Measurements from ENCODE around the gene CHN2.

Gene CHN2

GRCh38 chr7:29340696-29341095 lies 146.1 kb downstream of the CHN2 start:
- no peak for DNase-seq

- DNase-seq: no peak
Measured at GRCh38 chr7:29341156-29341555, 146.6 kb downstream of the CHN2 start.

GRCh38 chr7:29342761-29343160 lies 148.2 kb downstream of the CHN2 start:
- no peak for DNase-seq

DNA sequence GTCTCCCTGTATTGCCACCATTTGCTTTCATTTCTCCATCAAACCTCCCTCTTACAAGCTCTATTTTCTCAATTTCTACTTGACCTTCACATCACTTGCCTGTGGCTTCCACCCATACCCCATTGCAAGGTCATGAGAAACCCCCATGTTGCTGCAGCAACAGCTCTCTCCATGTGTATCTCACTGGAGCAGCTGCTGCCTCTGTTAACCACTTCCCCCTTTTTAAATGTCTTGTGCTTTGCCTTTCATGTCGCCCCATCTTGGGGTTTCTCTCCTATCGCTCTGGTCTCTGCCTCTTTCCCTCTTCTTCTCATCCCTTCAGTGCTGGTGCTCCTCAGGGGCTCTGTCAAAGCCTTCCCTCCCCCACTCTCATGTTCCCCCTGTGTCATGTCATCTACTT lies 148.8 kb downstream of the CHN2 start:
- DNase-seq: no peak

DNA sequence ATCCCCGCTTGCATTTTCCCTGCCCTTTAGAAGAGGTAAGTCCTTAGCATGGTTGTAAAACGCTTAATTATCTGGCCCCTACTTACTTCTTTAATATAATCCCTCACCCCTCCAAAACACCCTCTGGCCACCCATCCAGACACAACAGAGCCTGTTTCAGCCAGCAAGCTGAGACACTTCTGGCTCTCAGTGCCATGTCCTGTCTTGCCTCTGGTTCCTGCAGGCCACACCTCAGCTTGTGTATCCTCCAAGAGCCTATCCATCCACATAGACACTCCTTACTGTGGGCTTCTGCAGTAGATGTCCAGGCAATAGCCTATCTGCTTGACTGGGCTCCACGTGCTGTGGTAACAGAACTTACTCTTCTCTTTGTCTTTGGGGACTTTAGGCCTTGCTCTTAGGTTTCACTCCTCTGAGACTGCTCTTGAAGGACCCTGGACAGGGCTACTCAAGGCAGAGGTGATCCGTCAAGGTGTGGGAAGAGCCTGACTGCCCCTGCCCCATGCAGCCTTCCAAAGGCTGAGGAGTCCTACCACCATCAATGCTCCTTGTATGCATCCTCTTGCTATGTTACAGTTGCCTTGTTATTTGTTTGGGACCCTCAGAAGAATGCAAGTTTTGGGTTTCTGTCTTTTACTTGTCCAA lies 149.9 kb downstream of the CHN2 start:
- DNase-seq: no peak

GRCh38 chr7:29345590-29345989 lies 151.0 kb downstream of the CHN2 start:
- peak; percentile 25 for DNase-seq

GRCh38 chr7:29346231-29346978 lies 151.8 kb downstream of the CHN2 start:
- DNase-seq: no peak

DNA sequence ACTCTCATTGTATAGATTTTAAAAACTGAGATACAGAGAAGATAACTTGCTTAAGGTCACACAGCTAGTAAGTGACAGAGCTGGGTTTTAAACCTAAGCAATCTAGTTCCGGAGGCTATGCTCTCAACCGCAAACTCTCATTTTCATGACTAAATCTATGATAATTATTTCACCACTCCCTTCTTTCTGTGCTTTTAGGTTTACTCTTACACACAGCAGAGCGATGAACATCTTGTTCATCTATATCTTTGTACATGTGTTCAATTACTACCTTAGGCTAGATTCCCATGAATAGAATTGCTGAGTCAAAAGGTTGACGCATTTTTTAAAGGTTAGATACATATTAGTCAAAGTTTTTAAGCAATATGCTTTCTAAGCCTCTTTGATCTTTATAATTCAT lies 154.8 kb downstream of the CHN2 start:
- no peak for DNase-seq

DNA sequence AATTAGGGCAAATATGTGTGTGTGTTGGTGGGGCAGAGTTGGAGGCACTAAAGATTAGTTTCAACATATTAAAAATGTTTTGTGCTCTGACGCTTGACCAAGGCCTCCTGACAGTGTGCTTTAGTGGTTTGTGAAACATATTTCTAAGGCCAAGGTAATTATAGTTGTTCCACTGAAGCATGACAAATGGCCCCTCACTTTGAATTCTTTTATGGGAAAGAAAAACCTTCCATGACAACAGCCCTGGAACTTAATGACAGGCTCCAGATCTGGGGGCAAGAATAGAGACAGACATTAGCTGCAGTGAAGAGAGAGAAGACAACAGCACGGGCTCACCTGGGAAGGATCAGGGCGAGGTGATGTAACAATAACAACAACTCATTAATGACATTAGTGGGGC lies 155.8 kb downstream of the CHN2 start:
- no peak for DNase-seq

GRCh38 chr7:29352041-29352440 lies 157.5 kb downstream of the CHN2 start:
- no peak for DNase-seq

DNA sequence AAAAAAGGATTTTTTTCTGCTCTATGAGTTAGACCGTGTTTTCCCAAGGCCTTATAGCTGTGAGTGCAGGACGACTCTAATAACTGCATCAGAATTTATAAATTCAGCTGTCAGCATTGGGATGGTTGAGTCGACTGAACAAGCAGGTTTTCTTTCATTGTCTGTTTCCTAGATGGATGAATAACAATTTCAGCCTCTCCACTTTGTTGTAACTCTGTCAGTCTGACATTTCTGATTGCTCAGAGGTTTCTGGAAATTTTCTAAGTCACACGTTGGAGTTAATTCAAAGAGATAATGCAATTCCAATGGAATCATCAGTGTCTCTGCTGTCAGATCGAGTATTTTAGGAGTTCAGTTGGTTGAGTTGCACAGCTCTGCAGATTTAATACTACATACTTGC lies 159.2 kb downstream of the CHN2 start:
- DNase-seq: no peak

DNA sequence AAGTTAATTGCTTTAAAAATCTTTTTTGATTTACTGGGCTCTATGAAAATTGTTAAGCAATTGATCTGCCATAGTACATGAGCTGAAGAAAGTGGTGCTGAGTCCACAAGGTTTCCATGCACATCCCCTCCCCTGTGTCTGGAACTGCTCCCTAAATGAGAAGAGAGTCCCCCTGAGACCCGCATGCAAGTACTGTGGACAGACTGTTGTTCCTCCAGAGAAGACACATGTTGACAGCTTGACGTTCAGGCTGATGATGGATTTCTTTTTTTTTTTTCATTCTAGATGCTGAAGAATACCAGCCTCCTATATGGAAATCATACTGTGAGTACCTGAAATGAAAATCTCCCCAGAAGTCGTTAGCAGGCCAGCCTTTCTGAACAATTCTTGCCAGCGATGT lies 159.8 kb downstream of the CHN2 start:
- no peak for DNase-seq

DNA sequence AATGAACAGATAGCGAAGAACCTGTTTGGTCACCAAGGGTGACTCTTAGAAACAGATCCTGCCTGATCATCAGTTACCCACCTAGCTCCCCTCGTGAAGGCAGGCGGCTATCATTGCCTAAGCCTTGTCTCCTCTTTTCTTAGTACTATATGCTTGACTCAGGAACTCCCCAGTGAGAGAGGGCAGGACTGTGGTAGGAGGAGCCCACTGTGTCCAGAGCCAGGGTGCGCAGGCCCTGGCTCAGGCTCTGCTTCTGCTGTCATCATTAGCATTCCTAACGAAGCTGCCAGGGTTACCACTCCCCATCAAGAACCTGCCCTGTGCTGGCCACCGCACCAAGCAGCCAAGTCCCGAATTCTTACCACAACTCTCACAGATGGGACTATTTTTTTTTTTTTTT lies 160.8 kb downstream of the CHN2 start:
- DNase-seq: no peak

- DNase-seq: no peak
Measured at GRCh38 chr7:29356631-29357030, 162.1 kb downstream of the CHN2 start.

GRCh38 chr7:29359482-29360093 lies 165.0 kb downstream of the CHN2 start:
- no peak for DNase-seq

- DNase-seq: no peak
Measured at GRCh38 chr7:29360633-29361625, 166.4 kb downstream of the CHN2 start.

DNA sequence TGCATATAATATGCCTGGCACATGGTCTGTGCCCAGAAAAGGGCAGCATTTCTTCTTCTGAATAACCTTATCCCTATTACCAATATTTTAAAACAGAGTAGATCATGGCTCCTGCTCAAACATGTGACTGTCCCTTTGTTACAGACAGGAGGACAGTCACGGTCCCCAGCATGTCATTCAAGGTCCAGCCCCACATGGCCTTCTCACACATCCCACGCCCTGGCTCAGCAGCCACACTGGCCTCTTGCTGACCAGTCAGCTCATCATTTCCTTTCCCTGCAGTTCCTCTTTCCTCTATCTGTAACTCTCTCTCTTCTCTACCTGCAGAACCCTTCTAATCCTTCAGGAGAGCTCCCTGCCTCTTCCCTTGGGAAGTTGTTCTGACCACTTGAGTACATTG lies 167.8 kb downstream of the CHN2 start:
- DNase-seq: no peak

DNA sequence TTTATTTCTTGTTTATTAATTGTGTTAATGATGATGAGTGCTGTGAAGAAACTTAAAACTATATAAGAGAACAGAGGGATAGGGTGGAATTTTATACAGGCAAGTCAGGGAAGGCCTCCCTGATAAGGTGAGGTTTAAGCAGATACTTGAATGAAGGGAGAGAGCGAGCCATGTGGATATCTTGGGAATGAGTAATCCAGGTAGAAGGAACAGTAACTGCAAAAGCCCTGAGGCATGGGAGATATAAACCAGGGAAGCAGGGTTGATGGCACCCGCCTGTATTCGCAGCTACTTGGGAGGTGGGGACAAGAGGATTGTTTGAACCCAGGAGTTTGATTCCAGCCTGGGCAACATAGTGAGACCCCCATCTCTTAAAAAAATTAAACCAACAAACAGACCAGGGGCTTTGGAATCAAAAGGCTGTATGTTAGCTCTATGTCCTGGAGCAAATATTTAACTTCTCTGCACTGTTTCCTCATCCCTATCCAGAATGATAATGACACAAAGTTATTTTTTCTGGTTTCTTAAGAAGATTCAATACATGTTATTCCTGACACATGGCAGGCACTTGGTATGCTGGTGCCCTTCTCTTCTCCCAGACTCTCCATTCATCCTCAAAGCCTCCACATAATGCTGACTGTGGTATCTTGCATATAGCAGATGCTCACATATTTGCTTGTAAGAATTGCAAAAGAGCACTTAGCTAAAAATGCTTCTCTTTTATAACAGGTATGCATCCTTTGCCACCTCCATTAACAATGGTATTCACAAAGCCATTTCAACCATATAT lies 169.3 kb downstream of the CHN2 start:
- no peak for DNase-seq

DNA sequence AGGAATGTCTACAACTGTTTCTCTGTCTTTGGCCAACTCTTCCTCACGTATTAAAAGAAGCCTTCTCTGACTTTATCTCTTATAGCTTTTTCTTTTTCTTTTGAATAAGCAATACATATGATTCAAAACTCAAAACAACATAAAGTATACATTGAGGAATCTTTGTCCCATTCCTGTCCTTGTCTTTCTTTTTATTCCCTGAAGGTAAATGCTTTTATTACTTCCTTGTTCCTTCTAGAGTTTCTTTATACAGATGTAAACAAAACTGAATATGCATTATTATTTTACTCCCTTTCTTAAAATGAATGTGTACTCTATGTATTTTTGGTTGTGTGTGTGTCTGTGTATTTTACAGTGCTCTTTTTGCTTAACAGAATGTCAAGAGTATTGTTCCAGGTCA lies 170.1 kb downstream of the CHN2 start:
- no peak for DNase-seq

DNA sequence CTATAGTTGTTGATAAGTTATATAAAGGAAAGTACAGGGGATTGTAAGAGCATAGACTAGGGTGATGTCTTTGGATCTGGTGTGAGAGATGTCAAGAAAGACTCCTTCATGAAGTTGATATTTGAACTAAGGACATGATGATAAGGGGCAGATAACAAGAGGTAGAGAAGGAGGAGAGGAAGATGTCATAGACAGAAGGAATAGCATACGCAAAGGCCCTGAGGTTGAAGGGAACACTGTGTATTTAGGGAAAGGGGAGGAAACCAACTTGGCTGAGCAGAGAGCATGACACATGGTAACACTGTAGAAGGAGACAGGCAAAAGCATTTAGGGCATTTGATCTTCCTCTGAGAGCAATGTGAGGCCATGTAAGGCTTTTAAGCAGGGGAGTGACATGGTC lies 170.8 kb downstream of the CHN2 start:
- DNase-seq: no peak

DNA sequence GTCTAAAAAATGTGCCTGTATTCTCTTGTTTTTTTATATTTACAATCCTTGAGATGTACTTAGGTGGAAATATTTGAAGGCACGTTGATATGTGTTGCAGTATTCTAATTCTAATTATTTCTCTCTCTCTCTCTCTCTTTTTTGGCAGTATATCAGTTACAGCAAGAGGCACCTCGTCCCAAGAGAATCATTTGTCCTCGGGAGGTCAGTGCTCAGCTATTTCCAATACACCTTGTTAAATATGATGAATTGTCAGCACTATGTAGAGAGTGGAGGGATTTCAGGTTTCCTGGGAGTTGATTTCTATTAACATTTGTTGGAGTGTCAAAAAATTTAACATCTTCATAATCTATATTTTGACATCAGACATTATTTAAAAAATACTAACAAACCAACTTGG lies 173.2 kb downstream of the CHN2 start:
- DNase-seq: no peak

GRCh38 chr7:29369909-29370488 lies 175.4 kb downstream of the CHN2 start:
- DNase-seq: no peak
